Measurements from ENCODE around the gene FXYD4.

The FXYD4 gene

DNA sequence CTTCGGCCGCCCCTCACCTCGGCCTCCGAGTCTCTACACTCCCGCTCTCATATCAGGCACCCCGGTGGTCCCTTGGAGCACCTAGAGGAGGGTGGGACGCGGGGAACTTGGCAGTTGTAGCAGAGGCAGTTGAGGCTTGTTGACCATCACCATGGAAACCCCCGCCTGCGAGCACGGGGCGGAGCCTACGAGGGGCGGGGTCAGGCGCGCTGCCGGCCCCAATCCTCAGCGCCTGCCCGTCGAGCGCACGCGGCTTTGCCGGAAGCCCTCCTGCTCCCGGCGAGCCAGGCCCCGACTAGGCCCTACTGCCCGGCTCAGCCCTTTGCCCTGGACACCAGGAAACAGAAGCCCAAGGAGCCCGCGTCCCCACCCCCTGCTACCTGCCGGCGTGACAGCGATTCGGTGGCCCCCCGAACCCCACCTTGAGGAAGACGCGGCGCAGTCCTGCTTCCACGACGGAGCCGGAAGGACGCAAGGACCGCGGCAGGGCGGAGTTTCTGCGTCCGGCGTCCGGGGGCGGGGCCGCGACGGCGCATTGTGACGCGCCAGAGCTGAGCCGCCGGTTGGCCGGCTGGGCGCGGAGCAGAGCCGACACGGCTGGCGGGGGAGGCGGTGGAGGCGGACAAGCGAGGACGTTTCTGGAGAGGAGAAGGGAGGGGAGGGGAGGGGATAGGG lies 37.4 kb downstream of the FXYD4 start, which contains the start of gene HNRNPF:
TSS of gene HNRNPF (minus strand) at position 477 of the 675 bp plus-strand sequence. CDS start 21,302 bp downstream, outside the sequence.
- TF ChIP-seq, protein P1, sequence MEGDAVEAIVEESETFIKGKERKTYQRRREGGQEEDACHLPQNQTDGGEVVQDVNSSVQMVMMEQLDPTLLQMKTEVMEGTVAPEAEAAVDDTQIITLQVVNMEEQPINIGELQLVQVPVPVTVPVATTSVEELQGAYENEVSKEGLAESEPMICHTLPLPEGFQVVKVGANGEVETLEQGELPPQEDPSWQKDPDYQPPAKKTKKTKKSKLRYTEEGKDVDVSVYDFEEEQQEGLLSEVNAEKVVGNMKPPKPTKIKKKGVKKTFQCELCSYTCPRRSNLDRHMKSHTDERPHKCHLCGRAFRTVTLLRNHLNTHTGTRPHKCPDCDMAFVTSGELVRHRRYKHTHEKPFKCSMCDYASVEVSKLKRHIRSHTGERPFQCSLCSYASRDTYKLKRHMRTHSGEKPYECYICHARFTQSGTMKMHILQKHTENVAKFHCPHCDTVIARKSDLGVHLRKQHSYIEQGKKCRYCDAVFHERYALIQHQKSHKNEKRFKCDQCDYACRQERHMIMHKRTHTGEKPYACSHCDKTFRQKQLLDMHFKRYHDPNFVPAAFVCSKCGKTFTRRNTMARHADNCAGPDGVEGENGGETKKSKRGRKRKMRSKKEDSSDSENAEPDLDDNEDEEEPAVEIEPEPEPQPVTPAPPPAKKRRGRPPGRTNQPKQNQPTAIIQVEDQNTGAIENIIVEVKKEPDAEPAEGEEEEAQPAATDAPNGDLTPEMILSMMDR (IDR thresholded peaks at IDR 0.05; ENCODE audit: borderline replicate concordance, insufficient read depth, low read depth, low read length): no peak
- H3K4me3 ChIP-seq (ENCODE audit: low read depth, low read length): peak within 1 kb of the TSS; percentile 95

DNA sequence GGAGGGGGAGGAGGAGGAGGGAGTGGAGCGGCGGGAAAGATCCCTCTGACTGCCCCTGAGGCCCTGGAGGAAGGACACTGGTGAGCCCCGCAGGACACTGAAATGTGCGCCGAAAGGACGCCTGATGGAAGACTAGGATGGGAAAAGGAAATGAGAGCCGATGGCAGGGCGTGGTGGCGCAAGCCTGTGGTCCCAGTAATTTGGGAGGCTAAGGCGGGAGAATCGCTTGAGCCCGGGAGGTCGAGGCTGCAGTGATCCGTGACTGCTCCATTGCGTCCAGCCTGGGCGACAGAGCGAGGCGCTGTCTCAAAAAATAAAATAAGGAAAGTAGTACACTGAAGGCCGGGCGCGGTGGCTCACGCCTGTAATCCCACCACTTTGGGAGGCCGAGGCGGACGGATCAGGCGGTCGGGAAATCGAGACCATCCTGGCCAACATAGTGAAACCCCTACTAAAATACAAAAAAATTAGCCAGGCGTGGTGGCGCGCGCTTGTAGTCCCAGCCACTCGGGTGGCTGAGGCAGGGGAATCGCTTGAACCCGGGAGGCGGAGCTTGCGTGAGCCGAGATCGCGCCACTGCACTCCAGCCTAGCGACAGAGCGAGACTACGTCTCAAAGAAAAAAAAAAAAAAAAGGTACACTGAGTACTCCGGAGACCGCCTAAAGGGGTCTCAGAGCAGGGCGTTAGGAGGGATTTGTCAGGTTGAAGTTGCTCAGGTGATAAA lies 38.1 kb downstream of the FXYD4 start:
- TF ChIP-seq, protein P1 (IDR thresholded peaks at IDR 0.05; ENCODE audit: borderline replicate concordance, insufficient read depth, low read depth, low read length): no peak
- peak overlapping the region; percentile 65 for H3K4me3 ChIP-seq (ENCODE audit: low read depth, low read length)

DNA sequence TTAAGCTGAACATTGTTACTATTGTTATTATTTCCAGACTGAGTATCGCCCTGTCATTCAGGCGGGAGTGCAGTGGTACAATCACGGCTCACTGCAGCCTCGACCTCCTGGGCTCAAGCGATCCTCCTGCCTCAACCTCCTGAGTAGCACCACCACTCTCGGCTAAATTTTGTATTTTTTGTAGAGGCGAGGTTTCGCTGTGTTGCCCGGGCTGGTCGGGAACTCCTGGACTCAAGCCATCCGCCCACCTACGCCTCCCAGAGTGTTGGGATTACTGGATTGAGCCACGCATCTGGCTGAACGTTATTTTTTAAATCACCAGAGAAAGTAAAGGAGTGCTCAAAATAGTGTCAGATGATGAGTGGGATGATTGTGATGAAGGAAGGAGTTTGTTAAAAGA lies 38.9 kb downstream of the FXYD4 start:
- peak overlapping the region; percentile 65 for H3K4me3 ChIP-seq (ENCODE audit: low read depth, low read length)
- TF ChIP-seq, protein P1 (IDR thresholded peaks at IDR 0.05; ENCODE audit: borderline replicate concordance, insufficient read depth, low read depth, low read length): no peak

DNA sequence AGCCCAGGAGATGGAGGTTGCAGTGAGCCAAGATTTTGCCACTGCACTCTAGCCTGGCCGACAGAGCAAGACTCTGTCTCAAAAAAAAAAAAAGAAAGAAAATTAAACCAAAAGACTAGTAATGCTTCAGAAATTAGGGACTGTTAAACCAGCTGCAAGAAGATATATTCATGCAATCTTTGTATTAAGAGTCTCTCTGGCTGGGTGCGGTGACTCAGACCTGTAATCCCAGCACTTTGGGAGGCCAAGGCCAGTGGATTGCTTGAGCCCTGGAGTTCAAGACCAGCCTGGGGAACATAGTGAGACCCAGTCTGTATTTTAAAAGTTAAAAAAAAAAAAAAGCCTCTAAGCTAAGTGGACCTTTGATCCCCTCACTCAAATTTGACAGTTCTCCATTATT lies 40.1 kb downstream of the FXYD4 start:
- H3K4me3 ChIP-seq (ENCODE audit: low read depth, low read length): no peak overlapping the region
- TF ChIP-seq, protein P1 (IDR thresholded peaks at IDR 0.05; ENCODE audit: borderline replicate concordance, insufficient read depth, low read depth, low read length): no peak

DNA sequence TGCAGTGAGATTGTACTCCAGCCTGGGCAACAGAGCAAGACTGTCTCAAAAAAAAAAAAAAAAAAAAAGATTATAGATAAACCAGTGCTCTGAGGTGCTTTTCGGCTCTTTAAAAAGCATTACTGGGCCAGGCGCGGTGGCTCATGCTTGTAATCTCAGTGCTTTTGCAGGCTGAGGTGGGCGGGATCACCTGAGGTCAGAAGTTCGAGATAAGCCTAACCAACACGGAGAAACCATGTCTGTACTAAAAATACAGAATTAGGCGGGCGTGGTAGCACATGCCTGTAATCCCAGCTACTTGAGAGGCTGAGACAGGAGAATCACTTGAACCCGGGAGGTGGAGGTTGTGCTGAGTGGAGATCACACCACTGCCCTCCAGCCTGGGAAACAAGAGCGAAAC lies 44.1 kb downstream of the FXYD4 start:
- no peak overlapping the region for H3K4me3 ChIP-seq (ENCODE audit: low read depth, low read length)
- TF ChIP-seq, protein P1 (IDR thresholded peaks at IDR 0.05; ENCODE audit: borderline replicate concordance, insufficient read depth, low read depth, low read length): no peak

DNA sequence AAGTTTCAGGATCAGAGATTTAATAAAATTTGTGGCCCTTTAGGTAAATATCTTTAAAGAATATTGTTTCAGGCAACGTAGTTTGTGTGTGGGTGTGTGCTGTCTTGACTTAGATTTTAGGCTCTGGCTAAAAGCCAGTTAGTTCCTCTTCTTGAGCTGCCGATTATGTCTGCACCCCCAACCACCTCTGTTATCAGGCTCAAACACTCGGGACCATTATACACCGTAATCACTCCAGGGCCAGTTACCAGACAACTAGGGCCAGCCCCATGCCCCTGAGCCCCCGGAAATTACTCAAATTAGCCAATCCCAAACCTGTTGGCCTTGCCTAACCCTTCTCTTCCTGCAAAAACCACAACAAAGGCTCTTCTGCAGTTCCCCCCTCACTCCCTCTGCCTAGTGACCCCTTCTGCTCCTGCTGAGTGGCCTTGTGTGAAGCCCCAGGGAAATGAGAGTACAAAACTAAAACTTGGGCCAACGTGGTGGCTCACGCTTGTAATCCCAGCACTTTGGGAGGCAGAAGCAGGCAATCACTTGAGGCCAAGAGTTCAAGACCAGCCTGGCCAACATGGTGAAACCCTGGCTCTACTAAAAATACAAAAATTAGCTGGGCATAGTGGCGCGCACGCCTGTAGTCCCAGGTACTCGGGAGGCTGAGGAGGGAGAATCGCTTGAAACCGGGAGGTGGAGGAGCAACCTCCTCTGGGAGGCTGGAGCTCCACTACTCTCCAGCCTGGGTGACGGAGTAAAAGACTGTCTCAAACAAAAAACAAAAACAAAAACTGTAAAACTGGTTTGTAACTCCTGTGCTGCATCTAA lies 46.7 kb downstream of the FXYD4 start:
- H3K4me3 ChIP-seq (ENCODE audit: low read depth, low read length): no peak overlapping the region
- TF ChIP-seq, protein P1 (IDR thresholded peaks at IDR 0.05; ENCODE audit: borderline replicate concordance, insufficient read depth, low read depth, low read length): no peak
